ENCODE data around the gene FAH.

FAH gene

DNA sequence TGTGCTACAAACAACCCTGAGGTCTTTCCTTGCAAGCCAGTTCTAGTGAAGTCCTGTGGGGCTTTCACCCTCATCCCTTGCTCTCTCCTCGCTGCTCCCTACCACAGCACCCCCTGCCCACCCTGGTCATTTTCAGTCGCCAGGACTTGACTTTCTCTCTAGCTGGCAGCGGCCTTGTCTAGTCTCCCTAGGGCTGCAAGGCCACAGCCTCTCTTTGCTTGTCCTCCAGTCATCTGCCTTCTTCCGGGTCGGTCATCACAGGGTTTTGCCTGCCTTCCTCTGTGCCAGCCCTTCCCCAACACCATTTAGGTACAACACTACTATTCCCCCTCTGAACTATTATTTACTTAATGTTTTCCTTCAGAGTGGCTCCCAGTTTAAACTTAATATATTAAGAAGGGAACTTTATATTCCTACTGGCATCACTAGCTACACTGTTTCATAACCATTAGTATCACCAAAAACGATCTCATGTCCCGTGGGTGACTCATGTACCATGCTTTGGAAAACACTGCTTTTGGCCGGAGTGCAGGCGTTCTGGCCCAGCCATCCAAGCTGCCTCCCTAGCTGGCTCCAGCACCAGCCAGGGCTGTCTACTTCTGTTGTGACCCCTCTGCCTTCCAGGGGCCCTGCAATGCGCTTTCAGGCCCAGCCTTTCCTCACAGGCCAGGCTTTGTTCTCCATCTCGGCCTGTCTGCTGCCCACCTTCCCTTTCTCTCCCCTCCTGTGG is 21.4 kb downstream of the FAH start:
- DNase-seq = no peak

GRCh38 chr15:80175436-80175835 is 22.6 kb downstream of the FAH start:
- DNase-seq = no peak

DNA sequence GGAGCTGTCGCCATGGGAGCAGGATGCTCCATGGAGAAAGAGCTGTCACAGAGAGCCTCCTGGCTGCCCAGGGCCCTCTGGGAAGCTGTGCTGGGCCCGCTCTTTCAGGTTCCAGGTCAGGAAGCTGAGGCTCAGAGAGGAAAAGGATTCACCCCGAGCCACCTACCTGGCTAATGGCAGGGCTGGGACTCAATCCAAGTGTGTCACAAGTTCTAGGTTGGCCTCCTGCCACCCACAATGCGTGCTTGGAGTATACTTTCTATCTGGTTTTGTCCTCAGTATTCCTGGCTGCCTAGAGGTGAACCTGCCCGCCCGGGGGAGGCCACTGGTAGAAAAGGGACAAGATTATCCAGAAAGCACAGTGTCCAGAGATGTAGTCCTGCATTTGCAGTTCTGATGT is 23.6 kb downstream of the FAH start:
- DNase-seq = no peak

GRCh38 chr15:80177156-80177555 is 24.4 kb downstream of the FAH start:
- no peak for DNase-seq

- DNase-seq = no peak
These were observed 26.4 kb downstream of the FAH start for GRCh38 chr15:80179025-80179759.

GRCh38 chr15:80179935-80180334 is 27.1 kb downstream of the FAH start:
- no peak for DNase-seq

DNA sequence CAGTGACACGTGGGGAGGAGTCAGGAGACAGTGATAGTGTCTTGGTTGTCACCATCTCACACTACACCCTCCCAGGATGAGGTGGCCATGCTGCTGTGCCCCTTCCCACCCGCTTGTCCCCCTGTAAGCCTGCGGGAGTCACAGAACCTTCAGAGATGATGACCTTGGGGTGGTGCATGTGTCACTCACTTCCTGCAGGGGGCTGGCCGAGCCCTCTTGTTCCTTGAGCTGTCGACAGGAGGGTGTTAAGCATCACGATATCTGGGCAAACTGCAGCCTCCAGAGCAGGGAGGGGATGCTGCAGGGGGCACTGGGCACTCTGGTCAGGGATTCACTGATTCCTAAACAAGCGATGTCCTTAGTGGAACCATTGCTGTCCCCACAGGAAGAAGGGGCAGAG is 27.7 kb downstream of the FAH start:
- DNase-seq = no peak

- no peak for DNase-seq
These were observed 28.2 kb downstream of the FAH start for GRCh38 chr15:80180986-80181385.

DNA sequence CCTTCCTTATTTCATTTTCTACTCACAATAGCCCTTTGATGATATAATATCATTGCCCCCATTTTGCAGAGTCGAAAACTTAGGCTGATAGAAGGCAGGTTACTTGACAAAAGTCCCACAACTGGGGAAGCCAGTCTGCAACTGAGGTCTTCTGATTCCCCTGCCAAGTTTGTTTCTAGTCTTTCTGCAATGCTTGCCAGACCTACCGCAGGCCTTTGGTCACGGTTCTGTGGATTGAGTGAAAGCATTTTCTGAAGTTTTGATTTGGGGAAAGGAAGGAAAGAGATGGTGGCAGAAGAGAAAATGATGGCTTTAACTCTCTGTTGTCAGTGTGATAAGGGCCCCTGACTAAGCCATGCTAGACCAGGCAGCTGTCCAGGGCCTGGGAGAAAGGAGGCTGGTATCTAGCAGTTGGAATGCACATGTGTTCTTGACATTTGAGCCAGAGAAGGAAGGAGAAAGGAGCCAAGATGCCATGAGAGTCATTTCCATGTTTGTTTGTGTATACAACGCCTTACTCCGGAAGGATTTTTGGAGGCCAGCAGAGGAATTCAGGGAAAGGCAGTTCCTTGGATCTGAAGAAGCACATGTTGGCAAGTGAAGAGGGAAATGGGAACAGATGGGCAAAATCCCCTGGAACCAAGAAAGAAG is 29.9 kb downstream of the FAH start:
- no peak for DNase-seq

GRCh38 chr15:80183306-80183705 is 30.5 kb downstream of the FAH start:
- DNase-seq = no peak

- DNase-seq = no peak
These were observed 31.1 kb downstream of the FAH start for GRCh38 chr15:80183886-80184285.

GRCh38 chr15:80184554-80184953 is 31.8 kb downstream of the FAH start:
- no peak for DNase-seq

GRCh38 chr15:80185152-80185551 is 32.4 kb downstream of the FAH start:
- no peak for DNase-seq

DNA sequence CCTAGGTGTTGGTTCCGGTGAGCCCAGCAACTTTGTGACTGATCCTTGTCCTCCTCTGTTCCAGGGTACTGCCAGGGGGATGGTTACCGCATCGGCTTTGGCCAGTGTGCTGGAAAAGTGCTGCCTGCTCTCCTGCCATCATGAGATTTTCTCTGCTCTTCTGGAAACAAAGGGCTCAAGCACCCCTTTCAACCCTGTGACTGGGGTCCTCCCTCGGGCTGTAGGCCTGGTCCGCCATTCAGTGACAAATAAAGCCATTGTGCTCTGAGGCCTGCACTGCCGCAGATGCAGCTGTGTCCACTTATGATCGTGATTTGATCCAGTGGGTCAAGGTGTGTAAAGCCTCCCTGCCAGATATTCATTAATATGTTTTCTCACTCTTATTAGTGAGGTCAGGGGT is 33.3 kb downstream of the FAH start:
- DNase-seq = no peak

DNA sequence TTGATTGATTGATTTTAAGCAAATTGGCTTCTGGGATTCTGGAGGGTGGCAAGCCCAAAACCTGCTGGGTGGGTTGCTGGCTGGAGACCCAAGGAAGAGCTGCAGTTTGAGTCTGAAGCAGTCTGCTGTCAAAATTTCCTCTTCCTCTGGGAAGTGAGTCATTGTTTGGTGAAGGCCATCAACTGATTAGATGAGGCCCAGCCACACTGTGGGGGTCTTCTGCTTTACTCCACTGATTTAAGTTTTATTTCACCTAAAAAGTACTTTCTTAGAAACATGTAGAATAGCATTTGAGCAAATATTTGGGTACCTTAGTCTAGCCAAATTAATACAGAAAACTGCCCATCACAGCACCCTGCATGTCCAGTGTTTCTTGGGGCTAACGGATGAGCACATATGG is 33.8 kb downstream of the FAH start:
- DNase-seq = no peak

- DNase-seq = no peak
These were observed 35.5 kb downstream of the FAH start for GRCh38 chr15:80188251-80188650.

GRCh38 chr15:80191198-80191597 is 38.4 kb downstream of the FAH start:
- no peak for DNase-seq

DNA sequence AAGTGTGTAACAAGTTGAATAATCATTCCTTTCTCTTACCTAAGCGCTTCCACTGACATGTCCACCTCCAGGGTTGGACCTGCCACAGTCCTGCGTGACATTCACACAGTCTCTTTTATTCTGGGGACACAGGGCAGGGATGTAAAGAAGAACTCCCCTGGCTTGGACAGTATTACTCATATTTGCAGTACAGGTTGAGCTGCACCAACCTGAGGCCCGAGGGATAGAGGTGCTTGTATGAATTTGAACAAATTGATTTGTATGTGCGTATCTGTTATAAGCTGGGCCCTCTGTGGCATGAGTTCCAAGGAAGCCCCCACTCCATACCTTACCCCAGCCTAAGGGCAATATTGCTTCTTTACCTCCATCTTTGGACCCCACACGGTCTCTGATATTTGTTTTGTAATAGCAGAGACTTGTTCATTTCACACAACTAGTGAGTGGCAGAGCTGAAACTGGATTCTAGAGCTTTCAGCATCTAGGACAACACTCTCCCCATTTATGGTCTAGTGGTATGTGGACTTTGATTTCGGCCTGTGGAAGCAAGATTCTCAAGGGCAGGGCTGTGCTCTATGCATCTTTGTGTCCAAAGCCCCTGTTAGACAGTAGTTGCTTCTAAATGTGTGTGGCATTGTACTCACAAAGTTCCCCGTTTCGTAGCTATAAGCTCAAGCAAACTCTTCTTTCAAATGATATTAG is 39.2 kb downstream of the FAH start:
- DNase-seq = no peak

GRCh38 chr15:80194186-80194585 is 41.4 kb downstream of the FAH start:
- no peak for DNase-seq

DNA sequence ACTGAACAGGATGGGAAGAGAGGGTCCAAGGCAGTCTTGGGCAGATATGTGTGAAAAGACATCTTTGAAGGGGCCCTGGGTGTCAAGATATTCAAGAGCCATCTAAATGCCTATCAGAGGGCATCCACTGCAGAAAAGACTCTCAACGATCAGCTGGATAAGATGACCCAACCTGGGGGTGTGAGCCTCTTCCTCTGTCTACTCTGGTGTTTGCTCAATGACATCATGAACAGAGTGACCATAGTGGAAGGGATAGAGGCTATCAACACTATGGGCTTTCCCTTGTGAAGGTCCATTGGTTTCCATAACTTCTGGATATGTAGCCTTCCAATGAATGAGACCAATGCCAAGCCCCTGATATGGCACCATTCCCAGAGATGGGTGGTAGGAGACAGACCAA is 42.1 kb downstream of the FAH start:
- no peak for DNase-seq

DNA sequence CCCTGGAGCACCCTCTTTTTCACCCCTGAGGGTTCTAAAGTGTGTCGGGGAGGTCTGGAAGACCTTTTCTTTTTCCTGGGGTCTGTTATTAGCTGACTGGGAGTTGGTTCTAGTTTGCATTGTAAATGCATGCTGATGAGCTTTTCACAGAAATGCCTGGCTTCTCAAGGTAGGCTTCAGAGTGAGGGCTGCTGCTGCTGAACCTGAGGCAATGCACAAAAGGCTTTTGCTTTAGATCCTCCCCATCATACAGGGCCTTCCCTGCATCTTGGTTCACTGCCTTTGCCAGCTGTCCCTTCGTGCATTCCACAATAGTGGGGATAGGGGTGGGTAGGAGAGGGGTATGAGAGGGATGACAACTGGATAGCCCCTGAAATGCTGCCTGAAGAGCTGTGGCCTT is 46.6 kb downstream of the FAH start:
- DNase-seq = no peak

GRCh38 chr15:80199869-80200268 is 47.1 kb downstream of the FAH start:
- no peak for DNase-seq

DNA sequence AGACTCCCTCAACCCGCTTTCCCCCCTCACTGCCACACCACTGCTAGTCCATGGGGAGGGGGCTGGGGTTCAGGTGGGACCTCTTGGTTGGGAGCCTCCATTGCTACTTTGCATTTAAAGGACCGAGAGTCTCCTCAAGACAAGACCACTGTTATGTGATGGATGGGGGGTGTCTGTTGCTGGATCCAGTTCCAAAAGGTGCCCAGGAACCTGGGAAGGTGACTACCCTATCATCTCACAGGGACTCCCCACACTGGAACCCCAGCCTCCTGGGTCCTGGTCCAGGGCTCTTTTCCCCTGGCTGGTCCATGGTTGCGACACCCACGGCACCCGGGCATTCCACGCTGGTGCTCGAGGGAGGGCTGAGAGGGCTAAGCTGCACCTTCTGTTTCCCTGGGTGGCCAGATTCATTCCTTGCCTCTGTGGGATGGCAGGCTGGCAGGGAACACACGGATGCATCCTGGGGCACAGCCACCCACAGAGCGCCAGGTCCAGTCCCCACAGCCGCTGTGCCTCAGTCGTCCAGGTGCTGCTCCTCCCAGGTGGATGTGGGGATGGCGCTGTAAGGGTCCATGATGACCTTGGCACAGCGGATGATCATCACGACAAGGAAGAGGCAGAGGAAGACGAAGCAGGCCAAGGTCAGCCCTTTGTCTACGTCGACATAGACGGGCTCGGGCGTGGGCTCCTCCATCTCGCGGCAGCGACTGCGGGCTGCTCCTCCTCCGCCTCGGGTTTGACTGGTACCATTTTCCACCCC is 48.6 kb downstream of the FAH start:
- no peak for DNase-seq
